ENCODE measurements around the gene CNP. TPM values are rescaled to one million over a fixed set of nuclear protein-coding genes. Genes with fewer than 3 reads are reported as not detected.

CNP gene
- total RNA-seq, 1 experiment from 2014 or later: 37.8 TPM

Other genes with a start within 250 kb of the CNP start
- gene HAP1, start 232.2 kb upstream of the CNP start, total RNA-seq (2014; rRNA removed; shearing (Covaris generic)): not detected in 2 replicates
- 27.5 and 37.2 TPM in 2 replicates for gene JUP, start 180.1 kb upstream of the CNP start, total RNA-seq (2014; rRNA removed; shearing (Covaris generic))
- 36.0 and 40.6 TPM in 2 replicates for gene P3H4, start 154.8 kb upstream of the CNP start, total RNA-seq (2014; rRNA removed; shearing (Covaris generic))
- 115 and 133 TPM in 2 replicates for gene FKBP10, start 153.8 kb upstream of the CNP start, total RNA-seq (2014; rRNA removed; shearing (Covaris generic))
- 37.5 and 39.4 TPM in 2 replicates for gene NT5C3B, start 130.6 kb upstream of the CNP start, total RNA-seq (2014; rRNA removed; shearing (Covaris generic))
- gene KLHL10, start 129.0 kb upstream of the CNP start, total RNA-seq (2014; rRNA removed; shearing (Covaris generic)): not detected in 2 replicates
- gene KLHL11, start 101.4 kb upstream of the CNP start, total RNA-seq (2014; rRNA removed; shearing (Covaris generic)): 11.8 and 18.3 TPM in 2 replicates
- 98.2 and 99.4 TPM in 2 replicates for gene ACLY, start 47.8 kb upstream of the CNP start, total RNA-seq (2014; rRNA removed; shearing (Covaris generic))
- 0.78 and 1.9 TPM in 2 replicates for gene ODAD4, start 36.2 kb upstream of the CNP start, total RNA-seq (2014; rRNA removed; shearing (Covaris generic))
- gene DNAJC7, start 50.6 kb downstream of the CNP start, total RNA-seq (2014; rRNA removed; shearing (Covaris generic)): 63.1 and 65.7 TPM in 2 replicates
- gene NKIRAS2, start 53.3 kb downstream of the CNP start, total RNA-seq (2014; rRNA removed; shearing (Covaris generic)): 36.2 and 38.0 TPM in 2 replicates
- 0.10 and 0.24 TPM in 2 replicates for gene C17orf113, start 83.8 kb downstream of the CNP start, total RNA-seq (2014; rRNA removed; shearing (Covaris generic))
- gene ZNF385C, start 131.7 kb downstream of the CNP start, total RNA-seq (2014; rRNA removed; shearing (Covaris generic)): not detected in 2 replicates
- 4.2 and 4.8 TPM in 2 replicates for gene DHX58, start 145.9 kb downstream of the CNP start, total RNA-seq (2014; rRNA removed; shearing (Covaris generic))
- 6.3 and 11.7 TPM in 2 replicates for gene KAT2A, start 154.6 kb downstream of the CNP start, total RNA-seq (2014; rRNA removed; shearing (Covaris generic))
- gene HSPB9, start 156.0 kb downstream of the CNP start, total RNA-seq (2014; rRNA removed; shearing (Covaris generic)): not detected in 2 replicates
- gene RAB5C, start 188.2 kb downstream of the CNP start, total RNA-seq (2014; rRNA removed; shearing (Covaris generic)): 95.0 and 130 TPM in 2 replicates
- 0.12 TPM in 1 of 2 replicates, not detected in the other for gene KCNH4, start 214.3 kb downstream of the CNP start, total RNA-seq (2014; rRNA removed; shearing (Covaris generic))
- gene HCRT, start 218.7 kb downstream of the CNP start, total RNA-seq (2014; rRNA removed; shearing (Covaris generic)): not detected in 2 replicates
- gene GHDC, start 227.7 kb downstream of the CNP start, total RNA-seq (2014; rRNA removed; shearing (Covaris generic)): 7.9 and 10.5 TPM in 2 replicates